GM12865 (cell line): ENCODE results near the gene VWA8.
"Not testable (repeated sequence)": the region's sequence is repeated elsewhere in the genome, so short reads cannot be mapped to it uniquely, and the experiment has no call there.

Experiments
- DNase-seq: peaks from one replicate; pipeline ENCODE4 v3.0.0; 2010; ENCODE audit warnings: low read depth
- H3K4me3 ChIP-seq: 2 replicates; pipeline ENCODE4 v1.5.1; 2011; ENCODE audit warnings: mild to moderate bottlenecking, low read depth, low read length, control low read depth
- TF ChIP-seq, protein P1 (sequence below): IDR thresholded peaks from 2 replicates; pipeline ENCODE4 v1.5.1; 2011; ENCODE audit warnings: low read length, control low read depth, low read depth, inconsistent platforms; ENCODE audit not compliant: insufficient read depth; ENCODE audit errors: missing control alignments

Gene VWA8

GRCh38 chr13:41649659-41650058, 311.2 kb downstream of the VWA8 start:
- TF ChIP-seq, protein P1, sequence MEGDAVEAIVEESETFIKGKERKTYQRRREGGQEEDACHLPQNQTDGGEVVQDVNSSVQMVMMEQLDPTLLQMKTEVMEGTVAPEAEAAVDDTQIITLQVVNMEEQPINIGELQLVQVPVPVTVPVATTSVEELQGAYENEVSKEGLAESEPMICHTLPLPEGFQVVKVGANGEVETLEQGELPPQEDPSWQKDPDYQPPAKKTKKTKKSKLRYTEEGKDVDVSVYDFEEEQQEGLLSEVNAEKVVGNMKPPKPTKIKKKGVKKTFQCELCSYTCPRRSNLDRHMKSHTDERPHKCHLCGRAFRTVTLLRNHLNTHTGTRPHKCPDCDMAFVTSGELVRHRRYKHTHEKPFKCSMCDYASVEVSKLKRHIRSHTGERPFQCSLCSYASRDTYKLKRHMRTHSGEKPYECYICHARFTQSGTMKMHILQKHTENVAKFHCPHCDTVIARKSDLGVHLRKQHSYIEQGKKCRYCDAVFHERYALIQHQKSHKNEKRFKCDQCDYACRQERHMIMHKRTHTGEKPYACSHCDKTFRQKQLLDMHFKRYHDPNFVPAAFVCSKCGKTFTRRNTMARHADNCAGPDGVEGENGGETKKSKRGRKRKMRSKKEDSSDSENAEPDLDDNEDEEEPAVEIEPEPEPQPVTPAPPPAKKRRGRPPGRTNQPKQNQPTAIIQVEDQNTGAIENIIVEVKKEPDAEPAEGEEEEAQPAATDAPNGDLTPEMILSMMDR = no peak
- H3K4me3 ChIP-seq = no peak overlapping the region
- DNase-seq = no peak

GRCh38 chr13:41648314-41648935, 312.5 kb downstream of the VWA8 start:
- no peak overlapping the region for H3K4me3 ChIP-seq

DNA sequence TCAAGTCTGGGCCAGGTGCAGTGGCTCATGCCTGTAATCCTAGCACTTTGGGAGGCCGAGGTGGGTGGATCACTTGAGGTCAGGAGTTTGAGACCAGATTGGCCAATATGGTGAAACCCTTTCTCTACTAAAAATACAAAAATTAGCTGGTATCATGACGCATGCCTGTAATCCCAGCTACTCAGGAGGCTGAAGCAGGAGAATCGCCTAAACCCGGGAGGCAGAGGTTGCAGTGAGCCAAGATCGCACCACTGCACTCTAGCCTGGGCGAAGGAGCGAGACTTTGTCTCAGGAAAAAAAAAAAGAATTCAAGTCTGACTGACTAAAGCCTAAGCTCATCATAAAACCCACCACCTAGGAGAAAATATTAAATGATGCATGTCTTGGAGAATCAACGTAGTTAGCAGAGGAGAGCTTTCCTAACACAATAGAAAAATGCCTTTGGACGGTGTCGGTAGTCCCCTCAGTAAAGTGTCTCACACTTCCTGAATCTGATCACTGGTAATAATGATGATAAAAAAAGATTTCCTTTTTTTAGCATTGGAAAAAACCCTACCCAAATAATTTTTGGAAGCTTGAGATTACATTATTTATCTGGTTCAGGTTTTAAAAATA, 313.1 kb downstream of the VWA8 start:
- not testable (repeated sequence) for DNase-seq, H3K4me3 ChIP-seq

More at GRCh38 chr13:41648314-41648935, 312.5 kb downstream of the VWA8 start:
- DNase-seq = no peak
- TF ChIP-seq, protein P1 = no peak

DNA sequence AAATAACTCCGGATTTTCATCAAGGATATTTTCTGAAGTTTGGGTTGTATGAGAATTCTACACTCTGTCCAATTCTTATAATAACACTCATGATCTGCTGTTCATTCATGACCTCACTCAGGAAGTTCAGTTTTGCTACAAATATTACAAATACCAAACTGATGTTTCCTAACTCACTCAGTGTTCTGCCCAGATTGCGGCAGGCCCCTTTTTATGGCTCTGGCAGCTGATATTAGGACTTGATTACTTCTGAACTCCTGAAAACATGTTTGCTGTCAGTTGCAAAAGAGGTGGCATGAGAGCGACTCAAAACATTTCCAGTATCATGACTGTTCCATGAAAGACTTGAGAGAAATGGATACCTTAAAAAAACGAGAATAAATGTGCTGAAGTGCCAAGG, 315.6 kb downstream of the VWA8 start:
- no peak overlapping the region for H3K4me3 ChIP-seq
- TF ChIP-seq, protein P1 = no peak
- DNase-seq = no peak

DNA sequence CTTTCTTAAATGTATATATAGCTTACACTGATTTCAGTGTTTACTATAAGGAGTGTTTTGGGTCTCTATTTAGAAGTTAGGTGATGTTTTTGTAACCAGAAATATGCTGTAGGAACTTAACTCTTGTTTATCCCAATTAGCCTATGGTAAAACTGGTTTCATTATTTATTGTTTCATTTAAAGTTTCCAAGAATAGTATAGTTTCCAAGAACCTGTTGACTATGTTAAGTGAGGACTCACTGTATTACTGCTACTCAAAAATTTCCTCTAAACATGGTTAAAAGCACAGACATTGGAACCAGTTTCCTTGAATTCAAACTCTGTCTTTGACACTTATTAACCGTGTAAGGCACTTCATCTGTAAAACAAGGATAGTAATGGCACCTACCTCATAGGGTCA, 316.2 kb downstream of the VWA8 start:
- no peak overlapping the region for H3K4me3 ChIP-seq
- no peak for DNase-seq
- TF ChIP-seq, protein P1 = no peak

DNA sequence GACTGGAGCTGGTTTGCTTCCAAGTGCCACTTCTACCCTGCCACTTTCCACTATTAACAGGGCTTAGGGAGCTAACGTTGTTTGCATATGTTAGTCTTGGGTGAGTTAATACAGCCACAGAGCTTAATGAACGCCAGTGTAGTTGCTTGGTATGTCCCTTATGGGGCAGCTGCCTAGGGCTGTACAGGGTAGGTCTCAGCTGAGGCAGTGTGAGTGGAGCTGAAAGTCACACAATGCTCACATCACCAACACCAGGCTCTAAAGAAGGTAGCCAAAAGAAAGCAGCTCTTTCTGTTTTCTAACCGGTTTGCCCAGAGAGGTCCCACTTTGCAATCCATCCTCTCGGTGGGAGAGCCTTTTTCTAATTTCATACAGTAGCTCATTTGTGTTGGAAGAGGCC, 317.4 kb downstream of the VWA8 start:
- no peak for DNase-seq
- TF ChIP-seq, protein P1 = no peak
- no peak overlapping the region for H3K4me3 ChIP-seq

DNA sequence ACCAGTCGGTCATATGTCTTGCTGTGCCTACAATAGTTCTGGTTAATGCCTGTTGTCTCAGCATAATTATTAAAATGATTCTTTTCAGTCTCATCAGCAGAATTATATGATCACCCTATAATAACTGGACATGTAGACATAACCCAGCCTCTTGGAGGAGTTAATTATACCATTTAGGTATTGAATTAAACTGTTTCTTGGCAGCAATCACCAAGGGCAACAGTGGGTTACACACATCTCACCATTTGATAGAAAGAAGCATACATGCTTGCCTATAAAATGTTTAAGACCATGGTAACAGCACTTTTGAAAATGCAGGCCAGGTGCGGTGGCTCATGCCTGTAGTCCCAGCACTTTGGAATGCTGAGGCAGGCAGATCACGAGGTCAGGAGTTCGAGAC, 318.9 kb downstream of the VWA8 start:
- no peak overlapping the region for H3K4me3 ChIP-seq
- TF ChIP-seq, protein P1 = no peak
- no peak for DNase-seq
